MM.1S (cell line): Measurements from ENCODE around the gene TIAM1.

Experiments
- DNase-seq: peaks from one replicate; pipeline ENCODE4 v3.0.0-alpha.2; 2015
- H2AFZ ChIP-seq: fragments of 300-600 bp; sonication (generic); 2 replicates; pipeline ENCODE4 v1.6.0; 2016; ENCODE audit warnings: antibody characterized with exemption, low read length
- H3F3A ChIP-seq: fragments of 300-600 bp; sonication (generic); 2 replicates; pipeline ENCODE4 v1.6.1; 2016; ENCODE audit warnings: mild to moderate bottlenecking, antibody characterized with exemption, low read length, moderate library complexity, mixed read lengths; ENCODE audit not compliant: insufficient read depth
- H3K27ac ChIP-seq: fragments of 300-600 bp; sonication (generic); 2 replicates; pipeline ENCODE4 v1.5.1; 2016; ENCODE audit warnings: mild to moderate bottlenecking, low read length
- H3K27me3 ChIP-seq: fragments of 300-600 bp; sonication (generic); replicated peaks from 2 replicates; pipeline ENCODE4 v1.6.0; 2016; ENCODE audit warnings: low read length; ENCODE audit not compliant: insufficient read depth
- H3K36me3 ChIP-seq: fragments of 300-600 bp; sonication (generic); replicated peaks from 2 replicates; pipeline ENCODE4 v1.6.1; 2016; ENCODE audit warnings: mild to moderate bottlenecking, low read length, mixed read lengths; ENCODE audit not compliant: insufficient read depth
- H3K4me1 ChIP-seq: fragments of 300-600 bp; sonication (generic); 2 replicates; pipeline ENCODE4 v1.6.1; 2016; ENCODE audit warnings: low read length, mixed read lengths
- H3K4me2 ChIP-seq: fragments of 300-600 bp; sonication (generic); 2 replicates; pipeline ENCODE4 v1.6.0; 2016; ENCODE audit warnings: low read depth, low read length
- H3K4me3 ChIP-seq: fragments of 300-600 bp; sonication (generic); 2 replicates; pipeline ENCODE4 v1.5.1; 2016; ENCODE audit warnings: low read length, mixed read lengths
- H3K79me2 ChIP-seq: fragments of 300-600 bp; sonication (generic); 2 replicates; pipeline ENCODE4 v1.6.1; 2016; ENCODE audit warnings: mixed run types, low read length, mixed read lengths
- H3K9ac ChIP-seq: fragments of 300-600 bp; sonication (generic); 2 replicates; pipeline ENCODE4 v1.6.1; 2016; ENCODE audit warnings: low read length, mixed read lengths
- H3K9me2 ChIP-seq: fragments of 300-600 bp; sonication (generic); replicated peaks from 2 replicates; pipeline ENCODE4 v1.6.1; 2016; ENCODE audit warnings: mild to moderate bottlenecking, low read length, mixed read lengths; ENCODE audit not compliant: insufficient read depth
- H3K9me3 ChIP-seq: fragments of 300-600 bp; sonication (generic); replicated peaks from 2 replicates; pipeline ENCODE4 v1.6.1; 2016; ENCODE audit warnings: mild to moderate bottlenecking, low read length, mixed read lengths; ENCODE audit not compliant: insufficient read depth
- H4K20me1 ChIP-seq: fragments of 300-600 bp; sonication (generic); 2 replicates; pipeline ENCODE4 v1.6.1; 2016; ENCODE audit warnings: mild to moderate bottlenecking, low read length, moderate library complexity, mixed read lengths; ENCODE audit not compliant: insufficient read depth
- CTCF ChIP-seq: fragments of 300-600 bp; sonication (generic); IDR thresholded peaks from 2 replicates; pipeline ENCODE4 v1.5.1; 2016; ENCODE audit warnings: antibody characterized with exemption, low read length, mixed read lengths
- EZH2 ChIP-seq: fragments of 300-600 bp; sonication (generic); optimal IDR thresholded peaks from 2 replicates; pipeline ENCODE3; 2017; ENCODE audit warnings: low read depth, mild to moderate bottlenecking, antibody characterized with exemption, low read length, mixed read lengths
- EZH2phosphoT487 ChIP-seq: fragments of 300-600 bp; sonication (generic); IDR thresholded peaks from 2 replicates; pipeline ENCODE4 v1.6.1; 2018; ENCODE audit warnings: antibody characterized with exemption, low read length

Gene TIAM1

GRCh38 chr21:31356440-31356839, 12.4 kb upstream of the TIAM1 start:
- no peak overlapping the region for H3K27ac ChIP-seq
- H3K9ac ChIP-seq = no peak overlapping the region
- H3K4me1 ChIP-seq = no peaks in the 10 kb centered on the region
- H3K36me3 ChIP-seq = no peaks in the 10 kb centered on the region
- DNase-seq = no peak
- H3K9me3 ChIP-seq = no peaks in the 10 kb centered on the region; the same call in 1 of the 2 replicates
- no peaks in the 10 kb centered on the region for H3K27me3 ChIP-seq
- TF ChIP-seq EZH2phosphoT487 (no peak), CTCF (no peak), EZH2 (no peak)
- H3K9me2 ChIP-seq = no peaks in the 10 kb centered on the region
- H3F3A ChIP-seq = no peaks in the 10 kb centered on the region
- no peak overlapping the region for H3K4me2 ChIP-seq
- H4K20me1 ChIP-seq = no peaks in the 10 kb centered on the region
- H3K79me2 ChIP-seq = peaks cover 11% of the 10 kb centered on the region
- no peak overlapping the region for H2AFZ ChIP-seq
- H3K4me3 ChIP-seq = no peak overlapping the region

- Histone ChIP-seq H3K36me3 (no peaks in the 10 kb centered on the region), H3K4me2 (no peak overlapping the region), H3K9me3 (no peaks in the 10 kb centered on the region), H3K9ac (no peak overlapping the region), H2AFZ (no peak overlapping the region), H3K4me3 (no peak overlapping the region), H3K27me3 (no peaks in the 10 kb centered on the region), H3K4me1 (no peaks in the 10 kb centered on the region), H3F3A (no peaks in the 10 kb centered on the region), H4K20me1 (no peaks in the 10 kb centered on the region), H3K27ac (no peak overlapping the region), H3K79me2 (peaks cover 15% of the 10 kb centered on the region), H3K9me2 (no peaks in the 10 kb centered on the region)
- no peak for DNase-seq
- TF ChIP-seq CTCF (no peak), EZH2phosphoT487 (no peak), EZH2 (no peak)
Observed at GRCh38 chr21:31354604-31355443, 10.8 kb upstream of the TIAM1 start.

GRCh38 chr21:31354122-31354521, 10.1 kb upstream of the TIAM1 start:
- Histone ChIP-seq H2AFZ (no peak overlapping the region), H3K9me3 (no peaks in the 10 kb centered on the region), H3K27me3 (no peaks in the 10 kb centered on the region), H3F3A (no peaks in the 10 kb centered on the region), H3K9ac (no peak overlapping the region), H3K79me2 (peaks cover 22% of the 10 kb centered on the region), H4K20me1 (no peaks in the 10 kb centered on the region), H3K4me3 (no peak overlapping the region), H3K4me2 (no peak overlapping the region), H3K4me1 (no peaks in the 10 kb centered on the region), H3K36me3 (no peaks in the 10 kb centered on the region), H3K27ac (no peak overlapping the region), H3K9me2 (no peaks in the 10 kb centered on the region)
- no peak for DNase-seq
- TF ChIP-seq EZH2 = no peak
- no peak for TF ChIP-seq EZH2phosphoT487
- no peak for TF ChIP-seq CTCF
